ENCODE results near the gene PKN1. TPM values are rescaled to one million over a fixed set of nuclear protein-coding genes. Genes with fewer than 3 reads are reported as not detected.
A peak's percentile ranks its signal among the peaks of the same experiment; 100 is the strongest.

Gene PKN1
- total RNA-seq: 100 to 1,000 TPM in 1 of 4 donors, 10 to 100 TPM in 3; 56.2 to 129 (median 82.4) TPM

DNA sequence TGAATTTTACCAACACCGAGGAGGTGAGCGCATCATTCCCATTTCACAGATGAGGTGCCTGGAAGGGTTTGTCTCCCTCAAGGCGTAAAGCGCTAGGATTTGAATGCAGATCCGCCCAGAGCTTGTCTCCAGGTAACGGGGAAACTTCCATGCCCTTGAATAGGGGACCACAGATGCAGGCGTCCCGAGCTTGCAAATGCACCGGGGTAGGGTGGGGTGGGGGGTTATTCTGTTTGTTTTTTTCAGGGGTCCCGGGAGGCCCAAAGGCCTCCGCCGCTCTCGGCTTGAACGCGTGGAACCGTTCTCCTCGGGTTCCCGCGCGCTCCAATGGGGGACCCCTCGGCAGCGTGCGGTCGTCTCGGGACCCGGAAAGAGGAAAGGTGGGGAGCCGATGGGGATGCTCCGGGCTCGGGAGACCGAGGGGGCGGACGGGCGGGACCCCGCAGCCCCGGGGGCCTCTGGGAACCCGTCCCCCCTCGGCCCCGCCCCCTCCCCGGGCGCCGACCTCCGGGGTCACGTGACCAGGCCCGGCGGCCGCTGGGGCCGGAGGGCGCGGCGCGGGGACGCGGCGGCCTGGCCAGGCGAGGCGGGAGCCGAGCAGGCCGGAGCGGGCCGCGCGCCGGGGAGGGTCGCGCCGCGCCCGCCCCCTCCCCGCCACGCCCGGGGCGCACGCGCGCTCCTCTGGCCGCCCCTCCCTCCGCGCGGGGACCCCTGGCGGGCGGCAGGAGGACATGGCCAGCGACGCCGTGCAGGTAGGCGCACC is at the start of gene PKN1:
Gene PKN1 (plus strand): TSS at position 516 of the 763 bp plus-strand sequence. CDS start 216 bp downstream, at position 732.
- intact Hi-C loops (cut with DNase I; ENCODE audit: low total_unique reads): no loop called here
- peaks cover 0 to 6% of the 10 kb centered on the region in 2 donors for H3K4me1 ChIP-seq

DNA sequence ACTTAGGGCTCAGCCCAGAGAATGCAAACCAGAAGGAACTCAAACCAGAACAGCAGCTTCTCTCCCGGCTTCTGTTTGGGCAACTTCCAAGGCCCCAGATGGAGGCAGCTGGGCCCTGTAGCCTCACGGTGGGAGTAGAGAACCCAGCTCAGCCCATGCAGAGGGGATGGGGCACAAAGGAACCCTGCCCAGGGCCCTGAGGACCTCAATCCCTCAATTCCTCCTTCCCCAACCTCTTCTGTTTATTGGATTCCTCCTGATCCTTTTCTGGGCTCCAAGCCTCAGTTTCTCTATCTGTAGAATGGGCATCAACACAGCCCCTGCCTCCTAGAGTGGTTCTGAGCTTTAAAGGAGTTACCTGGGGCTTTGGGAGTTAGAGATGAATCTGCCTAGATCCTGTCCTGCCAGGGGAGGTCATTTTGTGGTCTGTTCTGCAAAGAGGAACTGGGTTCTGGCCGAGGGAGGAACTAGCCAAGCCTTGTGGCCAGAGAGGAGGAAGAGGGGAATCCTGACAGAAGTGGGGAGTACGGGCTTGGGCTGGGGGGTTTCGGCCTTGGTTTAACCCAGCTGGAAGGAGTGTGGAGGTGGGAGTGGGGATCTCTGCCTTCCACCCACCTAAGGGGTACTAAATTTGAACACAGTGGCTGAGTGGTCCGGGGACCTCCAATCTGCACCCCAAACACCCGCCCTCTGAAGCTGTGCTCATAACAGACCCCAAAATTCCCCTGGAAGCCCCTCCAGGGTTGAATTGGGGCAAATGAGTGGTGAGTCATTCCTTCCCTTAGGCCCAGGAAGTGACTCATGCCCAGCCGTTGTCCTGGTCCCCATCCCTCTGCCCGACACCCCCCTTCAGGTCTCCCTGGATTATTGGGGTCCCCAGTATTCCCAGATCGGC is 49.2 kb upstream of the PKN1 start:
- peaks cover 0 to 11% of the 10 kb centered on the region in 2 donors for H3K4me1 ChIP-seq
- intact Hi-C loops (cut with DNase I; ENCODE audit: low total_unique reads): no loop called here
- H3K27ac ChIP-seq: peak overlapping the region; percentile 93 to 96
- peak overlapping the region; percentile 62 to 83 for H3K4me3 ChIP-seq
- TF ChIP-seq POLR2A (IDR thresholded peaks at IDR 0.05): no peak
- TF ChIP-seq, protein P1, sequence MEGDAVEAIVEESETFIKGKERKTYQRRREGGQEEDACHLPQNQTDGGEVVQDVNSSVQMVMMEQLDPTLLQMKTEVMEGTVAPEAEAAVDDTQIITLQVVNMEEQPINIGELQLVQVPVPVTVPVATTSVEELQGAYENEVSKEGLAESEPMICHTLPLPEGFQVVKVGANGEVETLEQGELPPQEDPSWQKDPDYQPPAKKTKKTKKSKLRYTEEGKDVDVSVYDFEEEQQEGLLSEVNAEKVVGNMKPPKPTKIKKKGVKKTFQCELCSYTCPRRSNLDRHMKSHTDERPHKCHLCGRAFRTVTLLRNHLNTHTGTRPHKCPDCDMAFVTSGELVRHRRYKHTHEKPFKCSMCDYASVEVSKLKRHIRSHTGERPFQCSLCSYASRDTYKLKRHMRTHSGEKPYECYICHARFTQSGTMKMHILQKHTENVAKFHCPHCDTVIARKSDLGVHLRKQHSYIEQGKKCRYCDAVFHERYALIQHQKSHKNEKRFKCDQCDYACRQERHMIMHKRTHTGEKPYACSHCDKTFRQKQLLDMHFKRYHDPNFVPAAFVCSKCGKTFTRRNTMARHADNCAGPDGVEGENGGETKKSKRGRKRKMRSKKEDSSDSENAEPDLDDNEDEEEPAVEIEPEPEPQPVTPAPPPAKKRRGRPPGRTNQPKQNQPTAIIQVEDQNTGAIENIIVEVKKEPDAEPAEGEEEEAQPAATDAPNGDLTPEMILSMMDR (IDR thresholded peaks at IDR 0.05): no peak
- H3K27me3 ChIP-seq: no peaks in the 10 kb centered on the region
- H3K36me3 ChIP-seq: no peaks in the 10 kb centered on the region
- DNase-seq: peak; percentile 53 to 73
- no peaks in the 10 kb centered on the region for H3K9me3 ChIP-seq

More for the DNA sequence above, at the start of gene PKN1:
- Histone ChIP-seq H3K4me3 (peak within 1 kb of the TSS; percentile 79 to 96), H3K36me3 (no peaks in the 10 kb centered on the region), H3K27ac (peak within 1 kb of the TSS; percentile 92 to 97), H3K9me3 (no peaks in the 10 kb centered on the region), H3K27me3 (no peaks in the 10 kb centered on the region)
- peak; percentile 48 to 66 for DNase-seq
- TF ChIP-seq, protein P1 (IDR thresholded peaks at IDR 0.05): no peak
- TF ChIP-seq POLR2A (IDR thresholded peaks at IDR 0.05): no peak

DNA sequence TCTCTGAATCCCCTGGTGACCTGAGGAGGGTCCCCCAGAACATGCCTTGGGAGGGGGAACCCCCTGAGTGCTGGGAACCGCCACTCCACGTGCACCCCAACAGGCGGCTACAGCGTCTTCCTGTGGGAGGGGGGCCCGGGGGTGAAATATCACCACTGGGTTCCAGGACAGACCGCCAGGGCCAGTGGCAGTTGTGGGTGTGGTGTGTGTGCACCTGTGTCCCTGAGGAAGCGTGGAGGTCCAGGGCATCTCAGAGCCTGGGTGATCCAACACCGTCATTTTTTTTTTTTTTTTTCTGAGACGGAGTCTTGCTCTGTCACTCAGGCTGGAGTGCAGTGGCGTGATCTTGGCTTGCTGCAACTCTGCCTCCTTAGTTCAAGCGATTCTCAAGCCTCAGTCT is 47.6 kb upstream of the PKN1 start:
- no peaks in the 10 kb centered on the region for H3K27me3 ChIP-seq
- H3K9me3 ChIP-seq: no peaks in the 10 kb centered on the region
- H3K36me3 ChIP-seq: no peaks in the 10 kb centered on the region
- DNase-seq: no peak
- H3K4me1 ChIP-seq: peaks cover 0 to 3% of the 10 kb centered on the region in 2 donors
- H3K4me3 ChIP-seq: no peak overlapping the region
- H3K27ac ChIP-seq: peak overlapping the region; percentile 93 to 96
- intact Hi-C loops (cut with DNase I; ENCODE audit: low total_unique reads): no loop called here
- TF ChIP-seq, protein P1 (IDR thresholded peaks at IDR 0.05): no peak

DNA sequence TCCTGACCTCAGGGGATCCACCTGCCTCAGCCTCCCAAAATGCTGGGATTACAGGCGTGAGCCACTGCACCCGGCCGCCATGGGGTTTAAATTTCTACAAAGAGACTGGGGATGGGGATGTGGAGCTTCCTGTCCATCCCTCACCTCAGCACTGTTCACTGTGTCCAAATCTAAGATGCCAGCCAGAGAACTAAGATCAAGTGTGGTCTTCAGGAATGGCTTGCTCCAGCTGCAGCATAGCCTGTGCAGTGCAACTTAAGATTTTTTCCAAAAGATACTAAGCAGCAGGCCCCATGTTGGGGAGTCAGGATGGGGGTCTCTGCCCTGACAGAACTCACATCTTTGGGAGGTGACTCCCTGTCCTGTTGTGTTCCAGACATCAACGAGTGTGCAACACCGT is 42.6 kb upstream of the PKN1 start:
- intact Hi-C loops (cut with DNase I; ENCODE audit: low total_unique reads): no loop called here
- H3K9me3 ChIP-seq: no peaks in the 10 kb centered on the region
- TF ChIP-seq, protein P1 (IDR thresholded peaks at IDR 0.05): no peak
- no peak for TF ChIP-seq POLR2A (IDR thresholded peaks at IDR 0.05)
- H3K27me3 ChIP-seq: no peaks in the 10 kb centered on the region
- no peak overlapping the region for H3K4me3 ChIP-seq
- DNase-seq: no peak
- H3K27ac ChIP-seq: no peak overlapping the region
- H3K36me3 ChIP-seq: no peaks in the 10 kb centered on the region
- H3K4me1 ChIP-seq: no peaks in the 10 kb centered on the region

All from uterus (tissue), 4 donors.